AG08395 (cell line): ENCODE results near the gene CARD16.

Experiments used
- DNase-seq: peaks from one replicate; pipeline ENCODE4 v3.0.0; 2012; ENCODE audit warnings: mixed read lengths, low spot score

Gene CARD16

GRCh38 chr11:104992781-104993180, 52.4 kb downstream of the CARD16 start:
- no peak for DNase-seq

- DNase-seq, result no peak
Measured at GRCh38 chr11:104991994-104992393, 53.1 kb downstream of the CARD16 start.
